ENCODE results near the gene TES.
"Not testable (repeated sequence)": the region's sequence is repeated elsewhere in the genome, so short reads cannot be mapped to it uniquely, and the experiment has no call there.

DNA sequence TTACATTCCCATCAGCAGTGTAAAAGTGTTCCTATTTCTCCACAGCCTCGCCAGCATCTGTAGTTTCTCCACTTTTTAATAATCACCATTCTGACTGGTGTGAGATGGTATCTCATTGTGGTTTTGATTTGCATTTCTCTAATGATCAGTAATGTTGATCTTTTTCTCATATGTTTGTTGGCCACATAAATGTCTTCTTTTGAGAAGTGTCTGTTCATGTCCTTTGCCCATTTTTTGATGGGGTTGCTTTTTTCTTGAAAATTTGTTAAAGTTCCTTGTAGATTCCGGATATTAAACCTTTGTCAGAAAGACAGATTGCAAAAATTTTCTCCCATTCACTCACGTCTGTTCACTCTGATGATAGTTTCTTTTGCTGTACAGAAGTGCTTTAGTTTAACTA, 35.2 kb upstream of the TES start:
- TF ChIP-seq, protein P1, sequence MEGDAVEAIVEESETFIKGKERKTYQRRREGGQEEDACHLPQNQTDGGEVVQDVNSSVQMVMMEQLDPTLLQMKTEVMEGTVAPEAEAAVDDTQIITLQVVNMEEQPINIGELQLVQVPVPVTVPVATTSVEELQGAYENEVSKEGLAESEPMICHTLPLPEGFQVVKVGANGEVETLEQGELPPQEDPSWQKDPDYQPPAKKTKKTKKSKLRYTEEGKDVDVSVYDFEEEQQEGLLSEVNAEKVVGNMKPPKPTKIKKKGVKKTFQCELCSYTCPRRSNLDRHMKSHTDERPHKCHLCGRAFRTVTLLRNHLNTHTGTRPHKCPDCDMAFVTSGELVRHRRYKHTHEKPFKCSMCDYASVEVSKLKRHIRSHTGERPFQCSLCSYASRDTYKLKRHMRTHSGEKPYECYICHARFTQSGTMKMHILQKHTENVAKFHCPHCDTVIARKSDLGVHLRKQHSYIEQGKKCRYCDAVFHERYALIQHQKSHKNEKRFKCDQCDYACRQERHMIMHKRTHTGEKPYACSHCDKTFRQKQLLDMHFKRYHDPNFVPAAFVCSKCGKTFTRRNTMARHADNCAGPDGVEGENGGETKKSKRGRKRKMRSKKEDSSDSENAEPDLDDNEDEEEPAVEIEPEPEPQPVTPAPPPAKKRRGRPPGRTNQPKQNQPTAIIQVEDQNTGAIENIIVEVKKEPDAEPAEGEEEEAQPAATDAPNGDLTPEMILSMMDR (IDR thresholded peaks at IDR 0.05), result not testable (repeated sequence)
- TF ChIP-seq POLR2A (IDR thresholded peaks at IDR 0.05), result not testable (repeated sequence)

All from heart left ventricle (tissue), 13 donors.